ENCODE measurements around the gene DTNBP1. TPM values are rescaled to one million over a fixed set of nuclear protein-coding genes. Genes with fewer than 3 reads are reported as not detected.

DTNBP1 gene, protein sequence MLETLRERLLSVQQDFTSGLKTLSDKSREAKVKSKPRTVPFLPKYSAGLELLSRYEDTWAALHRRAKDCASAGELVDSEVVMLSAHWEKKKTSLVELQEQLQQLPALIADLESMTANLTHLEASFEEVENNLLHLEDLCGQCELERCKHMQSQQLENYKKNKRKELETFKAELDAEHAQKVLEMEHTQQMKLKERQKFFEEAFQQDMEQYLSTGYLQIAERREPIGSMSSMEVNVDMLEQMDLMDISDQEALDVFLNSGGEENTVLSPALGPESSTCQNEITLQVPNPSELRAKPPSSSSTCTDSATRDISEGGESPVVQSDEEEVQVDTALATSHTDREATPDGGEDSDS
- 18.2 TPM for total RNA-seq

DNA sequence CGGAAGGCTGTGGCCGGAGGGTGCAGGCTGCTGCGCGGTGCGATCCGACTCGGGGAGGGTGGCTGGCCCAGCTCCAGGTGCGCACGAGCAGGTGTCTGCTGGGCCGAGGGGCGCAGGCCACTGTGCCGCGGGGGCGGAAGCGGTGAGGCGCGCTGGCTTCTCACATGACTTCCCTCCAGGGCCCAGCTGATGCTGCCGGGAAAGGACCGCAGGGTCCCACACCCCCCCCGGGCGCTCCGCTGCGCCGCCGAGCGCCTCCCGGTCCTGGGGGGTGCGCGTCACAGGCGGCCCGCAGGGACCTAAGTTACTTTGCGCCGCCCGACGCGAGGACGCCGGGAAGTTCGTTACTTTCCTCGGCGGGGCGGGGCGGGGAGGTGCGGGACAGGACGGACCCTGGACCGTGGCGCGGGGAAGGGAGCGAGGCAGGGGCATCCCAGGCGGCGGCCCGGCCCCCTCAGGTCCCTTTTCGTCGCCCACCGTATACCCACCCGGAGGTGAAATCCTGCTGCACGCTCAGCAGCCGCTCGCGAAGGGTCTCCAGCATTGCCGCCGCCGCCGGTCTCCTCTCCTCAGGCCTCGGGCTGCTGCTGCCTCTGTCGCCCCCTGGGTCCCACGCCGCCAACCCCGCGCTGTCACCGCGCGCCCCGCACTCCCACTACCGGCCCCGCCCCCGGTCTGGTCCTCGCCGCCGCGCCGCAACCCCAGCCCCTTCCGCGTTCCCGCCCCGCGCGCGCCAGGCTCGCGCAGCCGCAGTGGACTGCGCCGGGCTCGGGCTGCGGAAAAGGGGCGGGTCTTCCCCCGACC lies at the start of gene DTNBP1:
Gene DTNBP1, minus strand, starts transcription at position 703 of the 804 bp plus-strand sequence. Its CDS starts 159 bp downstream, at position 544.
- no peaks in the 10 kb centered on the region for H3K9me3 ChIP-seq
- TF ChIP-seq POLR2A (IDR thresholded peaks at IDR 0.05) (peak in 1 of 2 donors; percentile 50), POLR2AphosphoS5 (IDR thresholded peaks at IDR 0.05; ENCODE audit: insufficient read depth in 1 of 2, low read depth in 1 of 2) (peak; percentile 44 to 62)
- TF ChIP-seq, protein P1, sequence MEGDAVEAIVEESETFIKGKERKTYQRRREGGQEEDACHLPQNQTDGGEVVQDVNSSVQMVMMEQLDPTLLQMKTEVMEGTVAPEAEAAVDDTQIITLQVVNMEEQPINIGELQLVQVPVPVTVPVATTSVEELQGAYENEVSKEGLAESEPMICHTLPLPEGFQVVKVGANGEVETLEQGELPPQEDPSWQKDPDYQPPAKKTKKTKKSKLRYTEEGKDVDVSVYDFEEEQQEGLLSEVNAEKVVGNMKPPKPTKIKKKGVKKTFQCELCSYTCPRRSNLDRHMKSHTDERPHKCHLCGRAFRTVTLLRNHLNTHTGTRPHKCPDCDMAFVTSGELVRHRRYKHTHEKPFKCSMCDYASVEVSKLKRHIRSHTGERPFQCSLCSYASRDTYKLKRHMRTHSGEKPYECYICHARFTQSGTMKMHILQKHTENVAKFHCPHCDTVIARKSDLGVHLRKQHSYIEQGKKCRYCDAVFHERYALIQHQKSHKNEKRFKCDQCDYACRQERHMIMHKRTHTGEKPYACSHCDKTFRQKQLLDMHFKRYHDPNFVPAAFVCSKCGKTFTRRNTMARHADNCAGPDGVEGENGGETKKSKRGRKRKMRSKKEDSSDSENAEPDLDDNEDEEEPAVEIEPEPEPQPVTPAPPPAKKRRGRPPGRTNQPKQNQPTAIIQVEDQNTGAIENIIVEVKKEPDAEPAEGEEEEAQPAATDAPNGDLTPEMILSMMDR (IDR thresholded peaks at IDR 0.05) = no peak
- intact Hi-C loops (cut with DNase I) = no loop called here
- H3K27ac ChIP-seq = peak within 1 kb of the TSS; percentile 86
- no peaks in the 10 kb centered on the region for H3K36me3 ChIP-seq
- no peak for DNase-seq (ENCODE audit: extremely low spot score in 2 of 2)
- H3K4me3 ChIP-seq = peak within 1 kb of the TSS; percentile 98 to 99
- peaks cover 18% of the 10 kb centered on the region for H3K4me1 ChIP-seq
- no peaks in the 10 kb centered on the region for H3K27me3 ChIP-seq

DNA sequence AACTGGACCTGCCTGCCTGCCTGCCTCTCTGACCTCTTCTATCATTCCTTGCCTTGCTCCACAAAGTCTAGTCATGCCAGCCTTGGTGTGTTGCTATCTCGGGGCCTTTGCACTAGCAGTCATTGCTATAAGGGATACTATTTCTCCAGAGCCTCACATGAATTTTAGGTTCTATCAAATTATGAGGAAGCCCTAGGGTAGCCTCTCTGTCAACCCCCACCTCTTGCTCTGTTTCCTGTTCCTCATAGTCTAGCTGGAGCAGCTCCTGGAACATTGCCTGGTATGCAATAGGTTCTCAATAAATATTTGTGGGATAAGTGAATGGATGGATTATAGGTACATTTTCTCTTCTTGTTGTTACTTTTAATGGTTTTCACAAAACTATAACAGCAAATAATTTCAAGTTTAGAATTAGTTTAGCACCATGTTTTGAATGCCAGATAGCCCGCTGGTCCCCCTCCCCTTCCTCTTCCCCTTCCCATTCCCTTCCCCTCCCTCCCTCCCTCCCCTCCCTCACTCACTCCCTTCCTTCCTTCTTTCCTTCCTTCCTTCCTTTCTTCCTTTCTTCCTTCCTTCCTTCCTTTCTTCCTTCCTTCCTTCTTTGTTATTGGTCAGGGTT lies 46.9 kb upstream of the DTNBP1 start:
- H3K27ac ChIP-seq = no peak overlapping the region
- H3K4me1 ChIP-seq = peaks cover 6% of the 10 kb centered on the region
- intact Hi-C loops (cut with DNase I) = no loop called here
- no peak for DNase-seq (ENCODE audit: extremely low spot score in 2 of 2)
- no peaks in the 10 kb centered on the region for H3K9me3 ChIP-seq
- no peaks in the 10 kb centered on the region for H3K36me3 ChIP-seq
- TF ChIP-seq, protein P1 (IDR thresholded peaks at IDR 0.05) = no peak
- TF ChIP-seq POLR2AphosphoS5 (IDR thresholded peaks at IDR 0.05; ENCODE audit: insufficient read depth in 1 of 2, low read depth in 1 of 2) (no peak), POLR2A (IDR thresholded peaks at IDR 0.05) (no peak)
- no peak overlapping the region for H3K4me3 ChIP-seq
- H3K27me3 ChIP-seq = no peaks in the 10 kb centered on the region

DNA sequence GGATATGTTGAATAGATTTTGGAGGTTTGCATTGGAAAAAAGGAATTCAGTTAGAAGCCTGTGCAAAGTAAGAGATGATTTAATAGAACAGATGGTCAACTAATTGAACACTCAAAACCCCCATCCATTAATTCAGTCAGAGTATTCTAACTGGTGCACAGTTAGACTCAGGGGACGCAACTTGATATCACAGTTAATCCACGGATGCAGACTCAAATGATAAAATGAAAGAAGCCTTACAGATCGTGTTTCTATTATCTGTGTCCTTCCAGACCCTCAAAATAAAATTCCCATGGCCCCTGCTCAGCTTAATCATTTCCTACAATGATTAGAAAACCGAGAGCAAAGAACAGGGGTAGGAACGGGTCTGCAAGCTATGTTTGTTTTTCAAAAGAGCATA lies 45.4 kb upstream of the DTNBP1 start:
- intact Hi-C loops (cut with DNase I) = no loop called here
- no peak for DNase-seq (ENCODE audit: extremely low spot score in 2 of 2)
- Histone ChIP-seq H3K4me3 (no peak overlapping the region), H3K4me1 (peaks cover 2% of the 10 kb centered on the region), H3K9me3 (no peaks in the 10 kb centered on the region), H3K36me3 (no peaks in the 10 kb centered on the region), H3K27ac (no peak overlapping the region), H3K27me3 (no peaks in the 10 kb centered on the region)
- TF ChIP-seq, protein P1 (IDR thresholded peaks at IDR 0.05) = no peak
- no peak for TF ChIP-seq POLR2AphosphoS5 (IDR thresholded peaks at IDR 0.05; ENCODE audit: insufficient read depth in 1 of 2, low read depth in 1 of 2)
- no peak for TF ChIP-seq POLR2A (IDR thresholded peaks at IDR 0.05)

DNA sequence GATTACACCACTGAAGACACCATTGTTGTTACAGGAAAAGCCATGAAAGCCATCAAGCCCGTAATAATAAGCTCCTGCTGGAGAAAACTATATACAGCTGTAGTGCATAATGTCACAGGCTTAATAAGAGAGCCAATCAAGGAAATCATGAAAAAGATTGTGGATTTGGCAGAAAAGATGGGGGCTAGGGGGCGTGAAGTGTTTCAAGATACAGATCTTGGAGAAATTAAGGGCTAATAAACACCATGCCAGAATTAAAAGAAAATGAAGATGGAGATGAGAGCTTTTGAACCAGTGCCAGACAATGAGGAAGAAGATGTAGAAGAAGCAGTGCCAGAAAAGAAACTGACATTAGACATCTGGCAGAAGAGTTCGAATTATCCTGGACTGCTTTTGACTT lies 43.2 kb upstream of the DTNBP1 start:
- H3K36me3 ChIP-seq = no peaks in the 10 kb centered on the region
- no peak for DNase-seq (ENCODE audit: extremely low spot score in 2 of 2)
- H3K27ac ChIP-seq = no peak overlapping the region
- no peaks in the 10 kb centered on the region for H3K9me3 ChIP-seq
- intact Hi-C loops (cut with DNase I) = no loop called here
- TF ChIP-seq POLR2A (IDR thresholded peaks at IDR 0.05) (no peak), POLR2AphosphoS5 (IDR thresholded peaks at IDR 0.05; ENCODE audit: insufficient read depth in 1 of 2, low read depth in 1 of 2) (no peak)
- TF ChIP-seq, protein P1 (IDR thresholded peaks at IDR 0.05) = no peak
- H3K4me3 ChIP-seq = no peak overlapping the region
- H3K4me1 ChIP-seq = no peaks in the 10 kb centered on the region
- H3K27me3 ChIP-seq = no peaks in the 10 kb centered on the region

All from vagina (tissue), 2 donors.